ENCODE data around the gene KLHL1.

The KLHL1 gene

DNA sequence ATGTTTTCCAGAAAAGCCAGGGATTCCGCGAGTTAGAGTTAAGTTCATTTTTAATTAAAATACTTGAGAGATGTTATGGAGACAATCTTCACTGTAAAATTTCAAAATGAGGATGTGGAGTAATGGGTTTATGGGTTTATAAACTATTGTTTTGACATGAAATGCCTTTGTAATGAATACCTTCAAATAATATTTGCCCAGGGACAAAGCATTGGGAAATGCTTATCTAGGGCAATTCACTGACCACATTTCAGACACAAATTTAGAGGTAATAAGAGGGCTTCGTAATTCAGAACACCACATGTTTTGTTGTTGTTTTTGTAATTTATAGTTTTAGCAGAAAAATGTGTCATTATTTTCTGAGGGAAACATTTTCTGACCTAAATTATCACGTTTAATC lies 241.7 kb downstream of the KLHL1 start:
- DNase-seq (ENCODE audit: low spot score), result no peak

- DNase-seq (ENCODE audit: low spot score), result peak; percentile 4
Observed at GRCh38 chr13:69857183-69857821, 250.9 kb downstream of the KLHL1 start.

DNA sequence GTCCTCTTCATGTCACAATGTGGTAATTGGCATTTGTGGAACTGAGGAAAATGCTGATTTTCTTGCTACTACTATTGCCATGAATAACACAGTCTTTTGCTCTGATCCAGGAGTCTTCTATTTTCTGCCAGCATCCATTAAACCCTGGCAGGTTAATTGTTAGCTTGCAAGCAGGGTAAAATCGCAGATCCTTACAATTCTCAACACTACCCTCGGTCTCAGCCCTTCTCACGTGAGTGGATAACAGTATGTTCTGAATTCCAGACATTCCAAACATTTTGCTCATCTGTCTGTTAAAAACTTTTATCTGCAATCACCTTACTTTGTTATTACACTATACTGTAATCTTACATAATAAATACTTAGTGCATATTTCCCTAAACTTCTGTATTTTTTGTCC lies 251.9 kb downstream of the KLHL1 start:
- DNase-seq (ENCODE audit: low spot score), result no peak

DNA sequence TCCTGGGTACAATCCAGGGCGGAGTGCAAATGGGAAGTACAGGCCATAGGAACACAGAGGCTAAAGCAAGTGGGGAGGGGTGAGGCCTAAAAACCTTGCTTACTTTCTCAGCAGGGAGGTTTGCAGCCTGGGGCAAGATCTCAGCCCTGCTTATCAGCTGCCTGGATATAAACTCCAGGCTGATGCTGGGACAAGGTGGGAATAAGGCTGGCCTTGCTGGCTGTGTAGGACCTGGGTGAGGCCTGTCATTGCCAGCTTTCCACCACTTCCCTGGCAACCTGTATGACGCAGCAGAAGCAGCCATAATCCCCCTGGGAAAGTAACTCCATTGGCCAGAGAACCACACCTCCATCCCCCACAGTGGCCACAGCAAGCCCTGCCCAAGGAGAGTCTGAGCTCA lies 279.7 kb downstream of the KLHL1 start:
- no peak for DNase-seq (ENCODE audit: low spot score)

DNA sequence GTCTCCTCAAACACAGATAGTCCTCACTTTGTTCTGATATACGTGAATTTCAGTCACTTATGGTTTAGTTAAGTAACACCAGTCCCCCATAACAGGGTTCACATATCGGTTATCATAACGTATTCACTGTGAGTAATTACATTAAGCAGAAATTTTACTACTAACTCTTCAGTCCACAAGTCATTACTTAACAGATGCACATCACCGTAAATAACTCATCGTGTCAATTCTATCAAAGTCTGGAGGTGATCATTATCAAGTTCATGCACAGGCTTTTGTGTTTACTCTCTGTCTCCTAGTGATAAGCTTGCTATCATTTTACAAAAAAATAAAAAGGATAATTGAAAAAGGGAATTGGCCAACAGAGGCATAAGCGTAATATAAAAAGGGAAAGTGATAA lies 288.1 kb downstream of the KLHL1 start:
- DNase-seq (ENCODE audit: low spot score), result no peak

- no peak for DNase-seq (ENCODE audit: low spot score)
Observed at GRCh38 chr13:69817333-69817869, 290.9 kb downstream of the KLHL1 start.

GRCh38 chr13:69809152-69809551 lies 299.1 kb downstream of the KLHL1 start:
- no peak for DNase-seq (ENCODE audit: low spot score)

DNA sequence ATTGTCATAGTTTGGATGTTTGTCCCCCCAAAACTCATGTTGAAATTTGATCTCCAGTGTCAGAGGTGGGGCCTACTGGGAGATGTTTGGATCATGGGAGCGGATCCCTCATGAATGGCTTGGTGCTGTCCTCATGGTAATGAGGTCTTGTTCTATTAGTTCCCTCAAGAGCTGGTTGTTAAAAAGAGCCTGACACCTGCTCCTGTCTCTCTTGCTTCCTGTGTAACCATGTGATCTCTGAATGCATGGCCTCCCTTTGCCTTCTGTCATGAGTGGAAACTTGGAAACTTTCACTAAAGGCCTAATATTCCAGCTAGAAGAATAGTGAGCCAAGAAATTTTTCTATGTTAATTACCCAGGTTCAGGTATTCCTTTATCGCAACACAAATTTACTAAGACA lies 312.0 kb downstream of the KLHL1 start:
- no peak for DNase-seq (ENCODE audit: low spot score)

- no peak for DNase-seq (ENCODE audit: low spot score)
Observed at GRCh38 chr13:69793783-69794453, 314.3 kb downstream of the KLHL1 start.

DNA sequence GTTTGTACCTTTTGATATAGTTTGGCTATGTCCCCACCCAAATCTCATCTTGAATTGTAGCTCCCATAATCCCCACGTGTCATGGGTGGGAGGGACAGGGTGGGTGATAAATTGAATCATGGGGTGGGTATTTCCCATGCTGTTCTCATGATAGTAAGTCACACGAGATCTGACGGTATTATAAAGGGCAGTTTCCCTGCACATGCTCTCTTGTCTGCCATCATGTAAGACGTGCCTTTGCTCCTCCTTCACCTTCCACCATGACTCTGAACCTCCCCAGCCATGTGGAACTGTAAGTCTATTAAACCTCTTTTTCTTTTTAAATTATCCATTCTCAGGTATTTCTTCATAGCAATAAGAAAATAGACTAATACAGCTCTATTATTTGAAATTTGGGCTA lies 331.3 kb downstream of the KLHL1 start:
- DNase-seq (ENCODE audit: low spot score), result no peak

GRCh38 chr13:69769608-69770007 lies 338.6 kb downstream of the KLHL1 start:
- DNase-seq (ENCODE audit: low spot score), result no peak

DNA sequence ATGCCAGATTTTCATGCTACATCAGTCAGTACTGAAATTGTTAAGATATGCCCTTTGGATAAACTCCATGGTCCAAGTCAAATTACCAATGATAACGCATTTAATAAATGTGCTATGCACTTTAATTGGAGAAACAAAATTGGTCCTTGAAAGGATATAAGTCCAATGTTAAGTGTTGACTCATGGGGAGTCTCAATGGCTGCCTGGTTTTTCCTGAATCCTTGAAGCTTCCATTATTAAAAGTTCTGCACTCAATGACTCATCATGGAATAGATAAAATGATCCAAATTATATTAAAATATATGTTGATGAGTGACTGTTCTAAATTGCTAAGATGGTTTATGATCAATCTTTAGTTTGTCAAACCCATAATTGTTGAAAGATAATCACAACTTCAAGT lies 346.7 kb downstream of the KLHL1 start:
- no peak for DNase-seq (ENCODE audit: low spot score)

- DNase-seq (ENCODE audit: low spot score), result no peak
Observed at GRCh38 chr13:69755101-69755500, 353.2 kb downstream of the KLHL1 start.

DNA sequence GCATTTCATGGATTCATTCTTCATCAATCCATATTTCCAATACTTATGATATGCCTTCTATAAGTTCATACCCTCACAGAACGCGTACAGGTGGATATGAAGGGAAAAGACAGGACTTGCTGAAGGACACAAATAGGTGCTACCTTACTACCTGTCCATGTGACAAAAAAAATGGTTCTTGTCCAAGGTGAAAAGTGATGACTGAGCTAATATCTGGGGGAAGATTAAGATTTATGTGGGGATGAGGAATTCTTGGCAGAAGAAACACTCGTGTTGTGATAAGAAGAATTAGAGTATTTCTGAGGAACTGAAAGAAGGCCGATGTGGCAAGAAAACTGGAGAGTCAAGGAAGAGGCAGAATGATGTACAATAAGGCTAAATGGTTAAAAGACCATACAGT lies 357.0 kb downstream of the KLHL1 start:
- DNase-seq (ENCODE audit: low spot score), result no peak

- DNase-seq (ENCODE audit: low spot score), result no peak
Observed at GRCh38 chr13:69737129-69737935, 370.9 kb downstream of the KLHL1 start.

DNA sequence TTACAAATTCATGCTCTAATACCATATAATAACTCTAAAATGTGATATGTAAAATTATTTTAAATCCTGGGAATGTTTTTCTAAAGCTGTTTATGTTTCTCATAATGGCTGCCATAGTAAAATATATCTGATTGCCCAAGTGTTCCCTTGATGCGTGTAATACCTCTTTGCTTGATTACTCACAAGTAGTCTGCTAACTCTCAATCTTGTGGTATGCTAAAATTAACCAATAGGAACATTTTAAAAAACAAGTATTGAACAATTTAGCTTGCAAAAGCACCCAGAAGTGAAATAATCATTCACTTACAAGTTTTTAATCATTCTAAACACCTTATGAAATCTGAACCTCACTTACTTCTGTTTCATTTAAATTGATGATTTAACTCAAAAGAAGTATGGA lies 386.6 kb downstream of the KLHL1 start:
- no peak for DNase-seq (ENCODE audit: low spot score)

GRCh38 chr13:69720278-69720983 lies 387.8 kb downstream of the KLHL1 start:
- DNase-seq (ENCODE audit: low spot score), result no peak

DNA sequence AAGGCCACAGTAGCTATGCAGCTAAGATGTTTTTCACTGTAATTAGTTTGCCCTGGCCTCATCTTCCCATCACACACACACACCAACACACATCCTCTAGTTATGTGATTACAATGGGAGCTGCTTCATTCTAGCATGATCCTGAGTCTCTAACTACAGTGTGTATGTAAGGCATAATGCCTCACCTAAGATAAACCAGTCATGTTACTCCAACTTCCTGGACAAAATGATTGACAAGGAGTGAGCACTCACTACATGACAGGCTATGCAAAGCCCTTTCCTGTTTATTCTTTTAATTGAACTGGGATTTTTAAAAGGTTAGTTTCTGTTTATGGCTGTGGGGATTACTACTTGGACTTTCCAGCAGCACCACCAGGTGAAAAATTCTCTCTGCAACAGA lies 401.4 kb downstream of the KLHL1 start:
- no peak for DNase-seq (ENCODE audit: low spot score)

GRCh38 chr13:69704311-69704710 lies 403.9 kb downstream of the KLHL1 start:
- DNase-seq (ENCODE audit: low spot score), result no peak

DNA sequence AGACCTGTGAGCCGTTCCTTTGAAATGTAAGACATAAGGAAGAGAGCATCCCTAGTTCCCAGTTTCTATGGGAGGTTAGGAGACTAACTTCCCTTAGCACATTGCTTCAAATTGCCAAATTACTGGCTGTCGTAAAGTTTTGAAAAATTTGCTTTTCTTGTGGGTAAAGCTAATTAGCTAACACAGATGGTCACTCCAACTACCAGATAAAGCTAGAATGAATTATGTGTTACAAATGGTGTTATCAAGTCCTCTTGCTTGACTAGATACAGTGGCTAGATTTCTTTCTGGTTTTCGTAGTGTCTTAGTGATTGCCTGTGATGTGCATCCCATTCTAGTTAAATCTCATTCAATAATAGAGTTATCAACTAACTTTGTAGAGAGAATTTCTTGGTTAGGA lies 417.3 kb downstream of the KLHL1 start:
- DNase-seq (ENCODE audit: low spot score), result no peak

GRCh38 chr13:69683921-69684686 lies 424.1 kb downstream of the KLHL1 start:
- no peak for DNase-seq (ENCODE audit: low spot score)

GRCh38 chr13:69681722-69682121 lies 426.5 kb downstream of the KLHL1 start:
- no peak for DNase-seq (ENCODE audit: low spot score)
